Measurements from ENCODE around the gene UMODL1. TPM values are rescaled to one million over a fixed set of nuclear protein-coding genes. Genes with fewer than 3 reads are reported as not detected.

Gene UMODL1
- total and polyA plus RNA-seq, 9 donors = 0.01 to 2.2 (median 0.24) TPM; not detected in 5

DNA sequence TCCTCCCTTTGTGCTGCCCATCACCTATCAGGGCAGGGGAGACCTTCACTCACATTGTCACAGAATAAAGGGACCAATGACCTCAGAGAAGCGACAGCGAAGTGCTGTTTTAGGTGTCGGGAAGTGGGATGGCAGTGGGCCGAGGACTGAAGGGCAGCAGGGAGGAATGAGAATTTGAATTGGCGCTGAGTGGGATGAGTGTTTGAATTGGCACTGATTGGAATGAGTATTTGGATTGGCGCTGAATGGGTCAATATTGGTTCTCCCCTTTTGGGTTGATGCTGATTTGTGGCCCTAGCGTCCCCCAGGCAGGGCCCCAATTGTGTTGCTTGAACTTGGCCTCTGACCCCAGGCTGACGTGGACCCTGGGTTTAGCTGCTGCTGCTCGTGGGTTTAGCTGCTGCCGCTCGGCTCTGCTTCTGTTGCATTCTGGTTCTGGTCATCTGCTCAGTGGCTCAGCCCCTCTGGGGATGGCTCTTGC lies 12.4 kb upstream of the UMODL1 start:
- Histone ChIP-seq H3K36me3 (no peaks in the 10 kb centered on the region), H3K4me1 (ENCODE audit: insufficient read depth) (no peaks in the 10 kb centered on the region), H3K27ac (no peak overlapping the region), H3K27me3 (no peaks in the 10 kb centered on the region), H3K4me3 (no peak overlapping the region), H3K9me3 (no peaks in the 10 kb centered on the region)
- DNase-seq = no peak
- TF ChIP-seq EP300 (IDR thresholded peaks at IDR 0.05) (no peak), CTCF (IDR thresholded peaks at IDR 0.05) (no peak), POLR2A (IDR thresholded peaks at IDR 0.05) (no peak)
- intact Hi-C loops (cut with DNase I) = loop anchor here in 2 of 4 donors (5.0 to 10.0 kb wide), 2 partner anchors 466 to 614 kb away; no protein-coding TSS in a partner anchor
- 93 to 95% (median 94%) methylated on average over 11 of the region's 11 CpGs for WGBS, 3 donors

- H3K27ac ChIP-seq = no peak overlapping the region
- no peaks in the 10 kb centered on the region for H3K36me3 ChIP-seq
- H3K4me3 ChIP-seq = no peak overlapping the region
- TF ChIP-seq CTCF (IDR thresholded peaks at IDR 0.05) = no peak
- TF ChIP-seq POLR2A (IDR thresholded peaks at IDR 0.05) = no peak
- TF ChIP-seq EP300 (IDR thresholded peaks at IDR 0.05) = no peak
- DNase-seq = no peak
- H3K4me1 ChIP-seq (ENCODE audit: insufficient read depth) = no peaks in the 10 kb centered on the region
- H3K9me3 ChIP-seq = no peaks in the 10 kb centered on the region
- intact Hi-C loops (cut with DNase I) = loop anchor here in 2 of 4 donors (5.0 to 10.0 kb wide), 2 partner anchors 466 to 613 kb away; no protein-coding TSS in a partner anchor
- H3K27me3 ChIP-seq = no peaks in the 10 kb centered on the region
- 86 to 90% (median 87%) methylated on average over 9 of the region's 9 CpGs for WGBS, 3 donors
Measured at GRCh38 chr21:42059141-42059540, 12.0 kb upstream of the UMODL1 start.

GRCh38 chr21:42059721-42060120 lies 11.4 kb upstream of the UMODL1 start:
- Histone ChIP-seq H3K4me3 (no peak overlapping the region), H3K27me3 (no peaks in the 10 kb centered on the region), H3K9me3 (no peaks in the 10 kb centered on the region), H3K27ac (no peak overlapping the region), H3K4me1 (ENCODE audit: insufficient read depth) (no peaks in the 10 kb centered on the region), H3K36me3 (no peaks in the 10 kb centered on the region)
- TF ChIP-seq EP300 (IDR thresholded peaks at IDR 0.05) (no peak), CTCF (IDR thresholded peaks at IDR 0.05) (no peak)
- WGBS, 3 donors = 69 to 79% (median 78%) methylated on average over 9 to 10 of the region's 10 CpGs
- no peak for DNase-seq
- intact Hi-C loops (cut with DNase I) = loop anchor here in 2 of 4 donors (5.0 to 10.0 kb wide), 2 partner anchors 465 to 613 kb away; no protein-coding TSS in a partner anchor

- Histone ChIP-seq H3K27ac (no peak overlapping the region), H3K9me3 (no peaks in the 10 kb centered on the region), H3K4me1 (ENCODE audit: insufficient read depth) (no peaks in the 10 kb centered on the region), H3K4me3 (no peak overlapping the region), H3K36me3 (no peaks in the 10 kb centered on the region), H3K27me3 (no peaks in the 10 kb centered on the region)
- WGBS, 3 donors = 83 to 96% (median 91%) methylated on average over 14 to 15 of the region's 15 CpGs
- TF ChIP-seq CTCF (IDR thresholded peaks at IDR 0.05) (no peak), EP300 (IDR thresholded peaks at IDR 0.05) (no peak), POLR2A (IDR thresholded peaks at IDR 0.05) (no peak)
- DNase-seq = no peak
- intact Hi-C loops (cut with DNase I) = no loop called here
Measured at GRCh38 chr21:42060166-42060565, 11.0 kb upstream of the UMODL1 start.

Measured in ovary (tissue), 9 donors.